Ascending aorta (tissue), 2 donors: ENCODE measurements around the gene RHOF. TPM values are rescaled to one million over a fixed set of nuclear protein-coding genes. Genes with fewer than 3 reads are reported as not detected.

Source experiments
- DNase-seq, 2 donors: peaks; one replicate each; pipeline ENCODE4 v3.0.0-alpha.2; 2019; ENCODE audit warnings: low spot score in 2 of 2
- H3K27ac ChIP-seq, 2 donors: fragments of 200-600 bp; sonication (generic); one replicate each; pipeline ENCODE4 v1.5.1; 2016 to 2017; ENCODE audit warnings: mild to moderate bottlenecking in 1 of 2
- H3K27me3 ChIP-seq: fragments of 200-600 bp; sonication (generic); one replicate; pipeline ENCODE4 v1.5.1; 2017
- H3K36me3 ChIP-seq, 2 donors: fragments of 200-600 bp; sonication (generic); one replicate each; pipeline ENCODE4 v1.5.1; 2016
- H3K4me1 ChIP-seq, 2 donors: fragments of 200-600 bp; sonication (generic); one replicate each; pipeline ENCODE4 v1.5.1; 2016 to 2017; ENCODE audit warnings: mild to moderate bottlenecking in 1 of 2
- H3K4me3 ChIP-seq, 2 donors: fragments of 200-600 bp; sonication (generic); one replicate each; pipeline ENCODE4 v1.5.1; 2016 to 2017; ENCODE audit warnings: mild to moderate bottlenecking in 1 of 2
- H3K9me3 ChIP-seq, 2 donors: fragments of 200-600 bp; sonication (generic); one replicate each; pipeline ENCODE4 v1.5.1; 2016
- intact Hi-C: fragments of 100-400 bp; cut with DNase I; formaldehyde crosslinking; loops from one replicate; pipeline ENCODE4 v1.15.1; 2023
- total RNA-seq: library from RNA; depleted of rRNA; stranded (reverse); fragments of >200 nt; gene quantifications from one replicate; pipeline ENCODE4 v1.1.0, GENCODE V29; 2016
- TF ChIP-seq, protein P1 (sequence below), 3 experiments: fragments of 200-600 bp in 2 of 3; fragments of 450-650 bp in 1 of 3; sonication (generic) in 2 of 3; IDR thresholded peaks; one replicate each; pipeline ENCODE4 v1.5.1; 2016 to 2019; ENCODE audit warnings: antibody characterized with exemption in 3 of 3, mild to moderate bottlenecking in 1 of 3, moderate library complexity in 1 of 3

Gene RHOF
- total RNA-seq, 1 donor from 2014 or later, result 1.9 TPM

DNA sequence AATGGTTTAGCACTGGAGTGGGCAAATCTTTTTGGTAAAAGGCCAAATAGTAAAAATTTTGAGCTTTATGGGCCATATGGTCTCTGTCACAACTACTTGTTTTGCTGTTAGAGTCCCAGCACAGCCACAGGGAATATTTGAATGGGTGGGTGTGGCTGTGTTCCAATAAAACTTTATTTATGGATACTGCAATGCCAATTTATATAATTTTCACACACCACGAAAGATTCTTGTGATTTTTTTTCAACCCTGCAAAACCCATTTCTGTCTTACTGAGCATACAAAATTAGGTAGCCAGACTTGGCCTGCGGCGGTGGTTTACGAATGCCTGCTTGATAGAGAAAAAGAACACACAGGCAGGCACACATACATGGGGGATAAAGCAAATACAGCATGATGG is 52.6 kb downstream of the RHOF start:
- H3K9me3 ChIP-seq, result no peaks in the 10 kb centered on the region
- no peak for DNase-seq
- H3K36me3 ChIP-seq, result no peaks in the 10 kb centered on the region
- intact Hi-C loops, result no loop called here
- H3K27me3 ChIP-seq, result no peaks in the 10 kb centered on the region
- H3K4me3 ChIP-seq, result no peak overlapping the region
- H3K4me1 ChIP-seq, result peaks cover 0 to 7% of the 10 kb centered on the region in 2 donors
- TF ChIP-seq, protein P1, sequence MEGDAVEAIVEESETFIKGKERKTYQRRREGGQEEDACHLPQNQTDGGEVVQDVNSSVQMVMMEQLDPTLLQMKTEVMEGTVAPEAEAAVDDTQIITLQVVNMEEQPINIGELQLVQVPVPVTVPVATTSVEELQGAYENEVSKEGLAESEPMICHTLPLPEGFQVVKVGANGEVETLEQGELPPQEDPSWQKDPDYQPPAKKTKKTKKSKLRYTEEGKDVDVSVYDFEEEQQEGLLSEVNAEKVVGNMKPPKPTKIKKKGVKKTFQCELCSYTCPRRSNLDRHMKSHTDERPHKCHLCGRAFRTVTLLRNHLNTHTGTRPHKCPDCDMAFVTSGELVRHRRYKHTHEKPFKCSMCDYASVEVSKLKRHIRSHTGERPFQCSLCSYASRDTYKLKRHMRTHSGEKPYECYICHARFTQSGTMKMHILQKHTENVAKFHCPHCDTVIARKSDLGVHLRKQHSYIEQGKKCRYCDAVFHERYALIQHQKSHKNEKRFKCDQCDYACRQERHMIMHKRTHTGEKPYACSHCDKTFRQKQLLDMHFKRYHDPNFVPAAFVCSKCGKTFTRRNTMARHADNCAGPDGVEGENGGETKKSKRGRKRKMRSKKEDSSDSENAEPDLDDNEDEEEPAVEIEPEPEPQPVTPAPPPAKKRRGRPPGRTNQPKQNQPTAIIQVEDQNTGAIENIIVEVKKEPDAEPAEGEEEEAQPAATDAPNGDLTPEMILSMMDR (IDR thresholded peaks at IDR 0.05), result no peak
- no peak overlapping the region for H3K27ac ChIP-seq

GRCh38 chr12:121738340-121738858 is 55.1 kb downstream of the RHOF start:
- H3K27me3 ChIP-seq, result no peaks in the 10 kb centered on the region
- H3K9me3 ChIP-seq, result no peaks in the 10 kb centered on the region
- intact Hi-C loops, result no loop called here
- no peak overlapping the region for H3K4me3 ChIP-seq
- H3K27ac ChIP-seq, result no peak overlapping the region
- H3K4me1 ChIP-seq, result peaks cover 0 to 7% of the 10 kb centered on the region in 2 donors
- no peak for DNase-seq
- TF ChIP-seq, protein P1 (IDR thresholded peaks at IDR 0.05), result no peak
- no peaks in the 10 kb centered on the region for H3K36me3 ChIP-seq

DNA sequence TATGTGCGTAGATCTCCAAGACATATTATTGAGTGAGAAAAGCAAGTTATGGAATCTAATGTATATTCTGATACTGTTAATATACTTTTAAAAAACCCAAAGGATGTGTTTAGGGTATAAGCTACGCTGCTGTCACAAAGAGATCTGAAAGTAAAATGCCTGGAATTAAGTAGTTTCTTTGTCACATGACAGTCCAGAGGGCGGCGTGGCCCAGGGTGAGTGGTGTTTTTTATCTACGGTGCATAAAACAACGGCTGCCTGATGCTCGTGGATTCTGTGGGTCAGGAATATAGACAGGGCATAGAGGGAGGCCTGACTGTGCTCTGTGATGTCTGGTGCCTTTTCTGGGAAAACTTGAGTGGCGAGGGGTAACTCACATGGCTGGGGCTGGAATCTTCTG is 59.6 kb downstream of the RHOF start:
- no peaks in the 10 kb centered on the region for H3K9me3 ChIP-seq
- H3K27ac ChIP-seq, result no peak overlapping the region
- no peak overlapping the region for H3K4me3 ChIP-seq
- DNase-seq, result no peak
- H3K4me1 ChIP-seq, result no peaks in the 10 kb centered on the region
- intact Hi-C loops, result no loop called here
- TF ChIP-seq, protein P1 (IDR thresholded peaks at IDR 0.05), result no peak
- no peaks in the 10 kb centered on the region for H3K36me3 ChIP-seq
- no peaks in the 10 kb centered on the region for H3K27me3 ChIP-seq

- Histone ChIP-seq H3K36me3 (no peaks in the 10 kb centered on the region), H3K4me1 (no peaks in the 10 kb centered on the region), H3K27ac (no peak overlapping the region), H3K4me3 (no peak overlapping the region), H3K9me3 (no peaks in the 10 kb centered on the region), H3K27me3 (no peaks in the 10 kb centered on the region)
- TF ChIP-seq, protein P1 (IDR thresholded peaks at IDR 0.05), result no peak
- no peak for DNase-seq
- intact Hi-C loops, result no loop called here
These were observed 62.0 kb downstream of the RHOF start for GRCh38 chr12:121731473-121731872.

- Histone ChIP-seq H3K4me3 (no peak overlapping the region), H3K27ac (no peak overlapping the region), H3K9me3 (no peaks in the 10 kb centered on the region), H3K4me1 (no peaks in the 10 kb centered on the region), H3K36me3 (peaks cover 0 to 4% of the 10 kb centered on the region in 2 donors), H3K27me3 (no peaks in the 10 kb centered on the region)
- DNase-seq, result no peak
- intact Hi-C loops, result no loop called here
- TF ChIP-seq, protein P1 (IDR thresholded peaks at IDR 0.05), result no peak
These were observed 64.5 kb downstream of the RHOF start for GRCh38 chr12:121729021-121729420.

Other genes starting within 250 kb of the RHOF start
- 17.3 TPM for gene KDM2B, start 212.7 kb downstream of the RHOF start, total RNA-seq
- gene ORAI1, start 167.2 kb downstream of the RHOF start, total RNA-seq, result 24.6 TPM
- gene MORN3, start 124.0 kb downstream of the RHOF start, total RNA-seq, result not detected
- 9.7 TPM for gene TMEM120B, start 80.9 kb downstream of the RHOF start, total RNA-seq
- gene SETD1B, start 10.3 kb upstream of the RHOF start, total RNA-seq, result 22.7 TPM
- 0.96 TPM for gene HPD, start 65.2 kb upstream of the RHOF start, total RNA-seq
- 49.8 TPM for gene PSMD9, start 95.1 kb upstream of the RHOF start, total RNA-seq
- 0.75 TPM for gene CFAP251, start 124.9 kb upstream of the RHOF start, total RNA-seq
- 3.2 TPM for gene BCL7A, start 228.2 kb upstream of the RHOF start, total RNA-seq